ENCODE measurements around the gene ADIPOR2. TPM values are rescaled to one million over a fixed set of nuclear protein-coding genes. Genes with fewer than 3 reads are reported as not detected.

The ADIPOR2 gene
- total and polyA plus RNA-seq, 8 donors, result 2.9 to 185 (median 26.9) TPM

- Histone ChIP-seq H3K27me3 (no peaks in the 10 kb centered on the region), H3K4me1 (peaks cover 10 to 21% (median 17%) of the 10 kb centered on the region in 4 donors), H3K9me3 (no peaks in the 10 kb centered on the region), H3K4me3 (no peak overlapping the region), H3K27ac (peak overlapping the region in 1 of 5 donors; percentile 66), H3K36me3 (peaks cover 0 to 24% (median 13%) of the 10 kb centered on the region in 4 donors)
- DNase-seq, result no peak
- TF ChIP-seq EP300 (IDR thresholded peaks at IDR 0.05) (no peak), CTCF (IDR thresholded peaks at IDR 0.05) (no peak), POLR2AphosphoS5 (IDR thresholded peaks at IDR 0.05) (no peak), POLR2A (IDR thresholded peaks at IDR 0.05) (no peak)
- intact Hi-C loops (cut with DNase I; ENCODE audit: low total_unique reads), result no loop called here
- 45 to 65% (median 53%) methylated on average over 7 of the region's 7 CpGs for WGBS, 5 donors
Measured at GRCh38 chr12:1643905-1644533, 46.9 kb upstream of the ADIPOR2 start.

GRCh38 chr12:1644534-1645438, 46.1 kb upstream of the ADIPOR2 start:
- 17 to 40% (median 36%) methylated on average over 12 to 15 of the region's 15 CpGs for WGBS, 5 donors
- no peaks in the 10 kb centered on the region for H3K27me3 ChIP-seq
- peak overlapping the region; percentile 7 to 66 (median 30) for H3K27ac ChIP-seq
- peaks cover 10 to 26% (median 20%) of the 10 kb centered on the region in 4 donors for H3K4me1 ChIP-seq
- peaks cover 0 to 22% (median 12%) of the 10 kb centered on the region in 4 donors for H3K36me3 ChIP-seq
- intact Hi-C loops (cut with DNase I; ENCODE audit: low total_unique reads), result no loop called here
- peak; percentile 80 to 94 for DNase-seq
- peak in 2 of 3 donors; percentile 13 to 36 for TF ChIP-seq POLR2AphosphoS5 (IDR thresholded peaks at IDR 0.05)
- TF ChIP-seq CTCF (IDR thresholded peaks at IDR 0.05), result no peak
- no peak for TF ChIP-seq POLR2A (IDR thresholded peaks at IDR 0.05)
- H3K4me3 ChIP-seq, result no peak overlapping the region
- no peaks in the 10 kb centered on the region for H3K9me3 ChIP-seq

GRCh38 chr12:1645819-1646218, 45.1 kb upstream of the ADIPOR2 start:
- Histone ChIP-seq H3K27me3 (no peaks in the 10 kb centered on the region), H3K27ac (peak overlapping the region in 1 of 5 donors; percentile 66), H3K36me3 (peaks cover 0 to 22% (median 10%) of the 10 kb centered on the region in 4 donors), H3K4me1 (peaks cover 14 to 36% (median 25%) of the 10 kb centered on the region in 4 donors), H3K9me3 (no peaks in the 10 kb centered on the region), H3K4me3 (no peak overlapping the region)
- DNase-seq, result no peak
- TF ChIP-seq POLR2A (IDR thresholded peaks at IDR 0.05) (no peak), POLR2AphosphoS5 (IDR thresholded peaks at IDR 0.05) (no peak), EP300 (IDR thresholded peaks at IDR 0.05) (no peak), CTCF (IDR thresholded peaks at IDR 0.05) (no peak)
- WGBS, 5 donors, result 92 to 96% (median 95%) methylated on average over 28 to 29 of the region's 29 CpGs
- intact Hi-C loops (cut with DNase I; ENCODE audit: low total_unique reads), result no loop called here

GRCh38 chr12:1646569-1647284, 44.1 kb upstream of the ADIPOR2 start:
- Histone ChIP-seq H3K36me3 (peaks cover 0 to 22% (median 10%) of the 10 kb centered on the region in 4 donors), H3K9me3 (no peaks in the 10 kb centered on the region), H3K27me3 (no peaks in the 10 kb centered on the region), H3K27ac (peak overlapping the region in 1 of 5 donors; percentile 9), H3K4me3 (no peak overlapping the region), H3K4me1 (peaks cover 14 to 45% (median 29%) of the 10 kb centered on the region in 4 donors)
- intact Hi-C loops (cut with DNase I; ENCODE audit: low total_unique reads), result no loop called here
- TF ChIP-seq EP300 (IDR thresholded peaks at IDR 0.05) (no peak), POLR2AphosphoS5 (IDR thresholded peaks at IDR 0.05) (no peak), CTCF (IDR thresholded peaks at IDR 0.05) (no peak), POLR2A (IDR thresholded peaks at IDR 0.05) (no peak)
- no peak for DNase-seq
- WGBS, 5 donors, result 76 to 88% (median 80%) methylated on average over 21 of the region's 21 CpGs

All from stomach (tissue), 9 donors.